ENCODE results near the gene ETV3. TPM values are rescaled to one million over a fixed set of nuclear protein-coding genes. Genes with fewer than 3 reads are reported as not detected.

Gene ETV3
- polyA plus RNA-seq, 3 donors: 4.8 to 62.3 (median 6.3) TPM

- no peaks in the 10 kb centered on the region for H3K9me3 ChIP-seq (replicated peaks in 1 of 2; ENCODE audit: control insufficient read depth in 1 of 2, insufficient read depth in 1 of 2, low read length in 2 of 2)
- H3K79me2 ChIP-seq (ENCODE audit: insufficient read depth, low read length): no peaks in the 10 kb centered on the region
- WGBS (ENCODE audit: insufficient coverage): 100% methylated on average over 2 of the region's 5 CpGs
- H3K9ac ChIP-seq (ENCODE audit: insufficient read depth, low read length, poor library complexity, severe bottlenecking): no peak overlapping the region
- H3K27me3 ChIP-seq (ENCODE audit: control insufficient read depth in 2 of 2, insufficient read depth in 2 of 2, low read length in 2 of 2): no peaks in the 10 kb centered on the region
- intact Hi-C loops (cut with micrococcal nuclease): no loop called here
- H3K36me3 ChIP-seq (replicated peaks in 1 of 2; ENCODE audit: control insufficient read depth in 1 of 2, insufficient read depth in 2 of 2, low read length in 2 of 2): no peaks in the 10 kb centered on the region
- Mint-ChIP-seq H3K4me1 (peaks cover 13% of the 10 kb centered on the region), H3K4me3 (no peak overlapping the region), H3K27me3 (ENCODE audit: low read depth in 3 of 3) (peaks cover 3 to 16% (median 4%) of the 10 kb centered on the region in 3 donors), H3K27ac (no peak overlapping the region), H3K36me3 (no peaks in the 10 kb centered on the region), H3K9me3 (peaks cover 0 to 3% (median 0%) of the 10 kb centered on the region in 7 donors)
- H4K20me1 ChIP-seq (ENCODE audit: insufficient read depth, low read length): no peaks in the 10 kb centered on the region
- DNase-seq: no peak
- H3K4me1 ChIP-seq (ENCODE audit: control insufficient read depth in 1 of 2, insufficient read depth in 2 of 2, low read length in 2 of 2): peaks cover 19% of the 10 kb centered on the region in 2 donors
- H3K4me2 ChIP-seq (replicated peaks; ENCODE audit: extremely low read depth, low read length, poor library complexity, severe bottlenecking): no peak overlapping the region
- H3K4me3 ChIP-seq (replicated peaks in 1 of 3; ENCODE audit: low read depth in 2 of 3, low read length in 3 of 3): no peak overlapping the region
- no peak overlapping the region for H2AFZ ChIP-seq (ENCODE audit: insufficient read depth, low read depth, low read length, poor library complexity, severe bottlenecking)
- H3K27ac ChIP-seq (ENCODE audit: low read depth in 1 of 2, low read length in 2 of 2): no peak overlapping the region
- no peak for TF ChIP-seq CTCF (IDR thresholded peaks at IDR 0.05)
Measured at GRCh38 chr1:157081707-157082106, 56.5 kb downstream of the ETV3 start.

GRCh38 chr1:157080714-157081113, 57.5 kb downstream of the ETV3 start:
- no peaks in the 10 kb centered on the region for H3K36me3 ChIP-seq (replicated peaks in 1 of 2; ENCODE audit: control insufficient read depth in 1 of 2, insufficient read depth in 2 of 2, low read length in 2 of 2)
- DNase-seq: no peak
- WGBS (ENCODE audit: insufficient coverage): 95% methylated on average over 10 of the region's 10 CpGs
- H3K4me3 Mint-ChIP-seq: no peak overlapping the region
- peaks cover 0 to 5% (median 0%) of the 10 kb centered on the region in 7 donors for H3K9me3 Mint-ChIP-seq
- H3K4me2 ChIP-seq (replicated peaks; ENCODE audit: extremely low read depth, low read length, poor library complexity, severe bottlenecking): no peak overlapping the region
- intact Hi-C loops (cut with micrococcal nuclease): no loop called here
- H3K4me1 ChIP-seq (ENCODE audit: control insufficient read depth in 1 of 2, insufficient read depth in 2 of 2, low read length in 2 of 2): peaks cover 10 to 11% of the 10 kb centered on the region in 2 donors
- H3K27me3 Mint-ChIP-seq (ENCODE audit: low read depth in 3 of 3): peaks cover 3 to 18% (median 4%) of the 10 kb centered on the region in 3 donors
- no peaks in the 10 kb centered on the region for H3K36me3 Mint-ChIP-seq
- H3K27me3 ChIP-seq (ENCODE audit: control insufficient read depth in 2 of 2, insufficient read depth in 2 of 2, low read length in 2 of 2): no peaks in the 10 kb centered on the region
- H4K20me1 ChIP-seq (ENCODE audit: insufficient read depth, low read length): no peaks in the 10 kb centered on the region
- H3K79me2 ChIP-seq (ENCODE audit: insufficient read depth, low read length): no peaks in the 10 kb centered on the region
- no peaks in the 10 kb centered on the region for H3K9me3 ChIP-seq (replicated peaks in 1 of 2; ENCODE audit: control insufficient read depth in 1 of 2, insufficient read depth in 1 of 2, low read length in 2 of 2)
- H3K4me3 ChIP-seq (replicated peaks in 1 of 3; ENCODE audit: low read depth in 2 of 3, low read length in 3 of 3): no peak overlapping the region
- no peak for TF ChIP-seq CTCF (IDR thresholded peaks at IDR 0.05)
- H3K27ac ChIP-seq (ENCODE audit: low read depth in 1 of 2, low read length in 2 of 2): no peak overlapping the region
- no peak overlapping the region for H2AFZ ChIP-seq (ENCODE audit: insufficient read depth, low read depth, low read length, poor library complexity, severe bottlenecking)
- no peak overlapping the region for H3K9ac ChIP-seq (ENCODE audit: insufficient read depth, low read length, poor library complexity, severe bottlenecking)
- no peak overlapping the region for H3K27ac Mint-ChIP-seq
- H3K4me1 Mint-ChIP-seq: peaks cover 7% of the 10 kb centered on the region

All from CD14-positive monocyte (primary cell).